GM21360 (cell line): ENCODE data around the gene SORBS1.

Source experiments
- ATAC-seq: cut with Tn5 transposase; IDR thresholded peaks from one replicate; pipeline ENCODE4 v1.9.1; 2021; ENCODE audit warnings: mild to moderate bottlenecking, moderate library complexity; ENCODE audit not compliant: unreplicated experiment

The SORBS1 gene

GRCh38 chr10:95542330-95542729 is 18.8 kb downstream of the SORBS1 start:
- no peak for ATAC-seq

- no peak for ATAC-seq
Measured at GRCh38 chr10:95540514-95541052, 20.6 kb downstream of the SORBS1 start.

- ATAC-seq = no peak
Measured at GRCh38 chr10:95539560-95540284, 21.4 kb downstream of the SORBS1 start.

- ATAC-seq = no peak
Measured at GRCh38 chr10:95538412-95538811, 22.8 kb downstream of the SORBS1 start.

- ATAC-seq = no peak
Measured at GRCh38 chr10:95537542-95537927, 23.6 kb downstream of the SORBS1 start.

DNA sequence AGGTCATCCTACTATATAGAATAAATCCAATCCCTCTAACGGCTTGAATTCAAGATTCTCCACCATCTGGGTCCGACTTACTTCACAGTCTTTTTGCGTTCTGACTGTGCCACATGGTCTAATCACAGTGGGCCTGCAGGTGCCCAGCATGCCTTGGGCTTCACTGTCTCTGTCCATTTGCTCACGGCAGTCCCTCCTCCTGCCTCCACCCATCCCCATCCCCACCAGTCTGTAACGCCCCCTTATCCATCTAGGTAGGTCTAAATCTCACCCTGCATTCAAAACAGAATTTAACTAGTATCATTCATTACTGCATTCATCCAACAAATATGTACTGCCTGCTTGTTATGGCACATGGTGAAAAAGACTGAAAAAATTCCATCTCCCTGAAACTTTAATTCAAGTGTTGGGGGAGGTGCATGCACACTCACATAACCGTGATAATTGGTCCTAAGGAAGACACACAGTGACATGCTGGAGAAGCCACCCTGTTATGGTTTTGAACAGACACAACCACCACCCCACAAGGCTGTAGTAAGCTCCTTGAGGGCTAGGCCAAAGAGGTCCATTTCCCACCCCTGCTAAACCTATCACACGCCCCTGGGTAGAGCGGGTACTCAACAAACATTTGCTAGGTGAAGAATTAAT is 24.2 kb downstream of the SORBS1 start:
- no peak for ATAC-seq

GRCh38 chr10:95536017-95536416 is 25.2 kb downstream of the SORBS1 start:
- no peak for ATAC-seq

DNA sequence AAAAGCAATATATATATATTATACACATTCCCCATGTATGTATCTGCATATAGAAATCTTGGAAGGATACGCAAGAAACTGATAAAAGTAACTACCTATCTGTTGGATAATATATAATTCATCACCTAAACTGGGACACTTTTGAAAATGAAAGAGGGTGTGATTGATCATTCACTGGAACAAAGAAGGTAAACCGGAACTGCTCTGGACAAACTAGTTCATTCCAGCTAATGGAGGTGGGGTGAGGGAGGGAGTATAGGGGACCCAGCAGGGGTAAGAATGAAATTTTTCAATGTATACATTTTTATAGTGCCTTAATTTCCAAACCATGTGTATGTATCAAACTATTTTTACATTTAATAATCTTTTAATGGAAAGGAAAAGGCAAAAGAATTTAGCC is 25.6 kb downstream of the SORBS1 start:
- ATAC-seq = no peak

DNA sequence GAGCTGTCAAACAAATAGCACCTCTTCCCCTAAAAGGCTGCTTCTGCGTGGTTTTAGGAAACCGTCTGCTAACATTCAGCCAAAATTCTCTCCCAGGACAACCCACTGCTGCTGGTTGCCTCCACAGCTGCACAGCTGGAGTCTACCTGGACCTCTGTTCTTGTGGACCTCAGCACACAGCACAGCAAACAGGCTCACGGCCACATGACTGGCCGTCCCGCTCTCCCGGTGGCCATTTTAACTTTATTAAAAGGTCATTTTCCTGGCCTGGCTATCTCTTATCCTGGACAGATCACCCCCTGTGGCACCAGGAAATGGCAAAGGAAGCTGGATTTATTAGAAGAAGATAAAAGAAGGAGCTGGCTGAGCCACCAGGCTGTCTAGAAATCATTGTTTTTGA is 27.6 kb downstream of the SORBS1 start:
- ATAC-seq = no peak

- no peak for ATAC-seq
Measured at GRCh38 chr10:95532536-95532935, 28.6 kb downstream of the SORBS1 start.

DNA sequence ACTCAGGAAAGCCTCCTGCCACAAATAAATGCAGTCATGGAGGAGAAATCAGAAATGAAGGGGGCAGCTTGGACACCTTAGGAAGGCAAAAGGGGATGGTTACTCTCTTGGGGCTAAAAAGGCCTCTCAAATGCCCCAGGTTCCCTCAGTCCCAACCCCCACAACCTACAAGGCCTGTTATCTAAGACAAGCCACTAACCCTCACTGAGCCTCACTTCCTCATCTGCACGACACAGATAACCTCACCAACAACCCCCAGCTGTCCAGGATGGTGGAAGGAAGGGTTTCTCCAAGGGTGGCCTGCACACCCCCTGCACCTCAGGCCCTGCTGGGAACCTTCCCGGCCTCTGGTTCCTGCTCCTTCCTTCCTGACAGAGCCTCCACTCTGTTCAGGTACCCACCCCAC is 29.2 kb downstream of the SORBS1 start:
- no peak for ATAC-seq

DNA sequence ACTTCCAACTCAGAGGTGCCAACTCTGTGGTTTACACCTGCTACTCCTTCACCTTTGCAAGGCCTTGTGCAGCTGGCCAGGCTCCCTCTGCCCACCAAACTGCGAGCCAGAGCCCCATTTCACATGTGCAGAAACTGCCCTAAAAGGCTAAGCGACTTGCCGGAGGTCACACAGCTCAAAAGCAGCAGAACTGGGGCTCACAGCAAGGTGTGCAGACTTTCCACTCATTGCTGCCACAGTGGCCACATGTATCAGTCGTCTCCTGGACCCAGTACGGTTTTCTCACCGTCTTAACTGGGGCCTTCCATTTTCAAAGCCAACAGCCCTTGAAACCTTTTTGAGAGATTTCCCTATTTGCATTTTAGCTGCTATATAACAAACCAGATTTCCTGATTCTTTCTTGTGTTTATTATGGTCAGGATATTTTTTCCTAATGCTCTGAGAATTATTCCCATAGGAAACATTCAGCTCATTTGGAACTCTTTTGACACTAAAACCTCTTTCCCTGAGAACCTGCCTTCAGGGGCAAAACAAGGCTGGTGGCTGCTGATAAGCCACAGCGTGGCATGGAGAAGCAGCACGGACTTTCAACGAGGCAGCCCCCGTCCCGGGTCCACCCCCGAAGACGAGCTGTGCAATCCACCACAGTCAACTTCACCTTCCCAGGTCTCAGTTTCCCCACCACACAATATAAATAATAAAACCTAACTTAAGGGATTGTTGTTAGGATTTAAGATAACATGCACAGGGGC is 29.9 kb downstream of the SORBS1 start:
- no peak for ATAC-seq

- no peak for ATAC-seq
Measured at GRCh38 chr10:95530561-95530960, 30.6 kb downstream of the SORBS1 start.

DNA sequence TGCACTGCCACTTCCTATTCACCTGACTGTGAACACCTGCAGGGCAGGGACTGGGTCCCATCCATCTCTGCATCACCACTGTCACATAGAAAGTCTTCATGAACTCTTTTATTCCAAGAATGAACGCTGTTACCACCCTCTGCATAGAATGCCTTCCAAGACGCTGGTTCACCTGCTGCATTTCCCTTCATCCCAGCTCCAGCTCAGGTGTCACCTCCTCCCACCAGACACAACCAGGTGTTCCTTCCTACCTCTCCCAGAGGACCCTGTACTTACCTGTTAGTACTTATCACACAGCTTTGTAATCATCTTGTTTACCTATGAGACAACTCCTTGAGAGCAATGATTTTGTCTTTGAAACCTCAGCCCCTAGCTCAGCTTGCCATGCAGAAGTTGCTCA is 31.1 kb downstream of the SORBS1 start:
- no peak for ATAC-seq

- no peak for ATAC-seq
Measured at GRCh38 chr10:95526044-95526443, 35.1 kb downstream of the SORBS1 start.

GRCh38 chr10:95525033-95525418 is 36.1 kb downstream of the SORBS1 start:
- no peak for ATAC-seq

DNA sequence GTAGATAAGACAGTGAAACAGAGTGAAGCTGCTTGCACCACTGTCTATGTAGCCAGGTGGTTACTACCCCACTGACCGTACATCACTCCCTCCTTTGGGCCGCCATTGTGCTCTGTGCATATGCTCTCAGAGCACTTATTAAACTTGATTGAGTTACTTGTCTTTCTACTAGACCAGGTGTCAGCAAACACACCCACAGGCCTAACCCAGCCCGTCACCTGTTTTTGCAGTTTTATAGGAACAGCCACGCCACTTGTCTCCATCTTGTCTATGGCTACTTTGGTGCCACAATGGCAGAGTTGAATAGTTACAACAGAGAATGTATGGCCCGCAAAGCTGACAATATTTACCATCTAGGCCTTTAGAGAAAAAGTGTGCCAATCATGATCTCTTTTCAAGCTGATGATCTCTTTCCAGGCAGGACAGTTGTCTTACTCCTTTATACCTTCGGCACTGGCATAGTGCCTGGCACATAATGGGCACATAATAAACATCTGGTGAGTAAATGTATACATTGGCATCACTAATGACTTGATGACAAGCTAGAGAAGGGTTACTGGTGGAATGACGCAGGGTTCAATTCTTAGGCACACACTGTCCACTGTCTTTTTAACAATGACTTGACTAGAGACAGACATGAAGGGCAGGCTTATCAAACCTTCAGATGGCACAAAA is 36.7 kb downstream of the SORBS1 start:
- no peak for ATAC-seq

GRCh38 chr10:95522117-95522516 is 39.1 kb downstream of the SORBS1 start:
- ATAC-seq = no peak

DNA sequence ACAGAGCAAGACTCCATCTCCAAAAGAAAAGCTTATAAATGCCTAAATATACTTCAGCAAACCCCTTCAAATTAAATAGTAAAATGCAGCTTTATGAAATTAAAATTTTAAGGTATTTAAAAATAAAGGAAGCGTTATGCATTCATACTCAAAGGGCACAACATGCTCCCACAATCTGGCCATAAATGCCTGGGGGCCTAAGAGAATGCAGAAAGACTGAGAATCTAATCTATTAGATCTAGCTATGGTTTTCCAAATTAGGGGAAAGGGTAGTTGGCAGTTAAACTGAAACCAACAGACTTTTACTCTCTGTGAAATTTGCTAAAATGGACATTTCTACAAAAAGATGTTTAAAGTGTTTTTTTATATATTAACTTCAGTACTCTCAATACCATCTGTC is 40.6 kb downstream of the SORBS1 start:
- no peak for ATAC-seq

GRCh38 chr10:95518455-95519452 is 42.4 kb downstream of the SORBS1 start:
- ATAC-seq = no peak
